H1 (cell line): ENCODE results near the gene HEBP1.

Source experiments
- EZH2 ChIP-seq: fragments of 200-600 bp; sonication (generic); IDR thresholded peaks from 2 replicates; pipeline ENCODE4 v1.7.1; 2012; ENCODE audit warnings: low read depth, mild to moderate bottlenecking, moderate library complexity, low read length, inconsistent platforms; ENCODE audit not compliant: severe bottlenecking
- HDAC6 ChIP-seq: IDR thresholded peaks from one replicate; pipeline ENCODE4 v1.7.1; 2012; ENCODE audit warnings: low read depth, mild to moderate bottlenecking, inconsistent platforms, low read length, moderate library complexity
- ZNF274 ChIP-seq: IDR thresholded peaks from 2 replicates; pipeline ENCODE4 v1.7.0; 2012; ENCODE audit warnings: low read length, borderline replicate concordance; ENCODE audit errors: extremely low read depth
- TF ChIP-seq, protein P1 (sequence below): IDR thresholded peaks from 2 replicates; pipeline ENCODE4 v1.6.1; 2012; ENCODE audit warnings: inconsistent platforms
- TF ChIP-seq, protein P2 (sequence below), 3 experiments: IDR thresholded peaks; 1 replicate in 2 of 3; 2 replicates in 1 of 3; pipeline versions ENCODE4 v1.5.1 to v1.6.1; 2011; ENCODE audit warnings: low read length in 3 of 3, mild to moderate bottlenecking in 3 of 3, inconsistent platforms in 2 of 3, low read depth in 1 of 3, moderate library complexity in 1 of 3; ENCODE audit not compliant: insufficient read depth in 1 of 3; ENCODE audit errors: control extremely low read depth in 1 of 3

DNA sequence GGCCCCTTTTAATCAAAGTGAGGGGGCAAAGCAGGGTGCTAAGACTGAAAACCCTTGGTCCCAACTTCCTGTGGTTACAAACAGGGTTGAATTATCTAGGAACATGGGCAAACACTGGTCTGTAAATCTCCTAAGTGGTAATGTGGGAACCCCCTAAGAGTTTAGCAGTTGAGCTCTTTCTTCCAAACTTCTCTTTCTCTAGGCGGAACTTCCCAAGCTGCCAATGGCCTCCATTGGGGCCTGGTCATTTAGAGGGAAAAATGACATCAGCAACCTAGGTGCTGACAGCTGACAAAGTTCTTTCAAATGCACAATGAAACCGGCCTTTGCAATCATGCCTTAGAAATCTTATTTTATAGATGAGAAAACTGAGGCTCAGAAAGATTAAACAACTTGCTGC lies 17.7 kb downstream of the HEBP1 start:
- TF ChIP-seq, protein P1, sequence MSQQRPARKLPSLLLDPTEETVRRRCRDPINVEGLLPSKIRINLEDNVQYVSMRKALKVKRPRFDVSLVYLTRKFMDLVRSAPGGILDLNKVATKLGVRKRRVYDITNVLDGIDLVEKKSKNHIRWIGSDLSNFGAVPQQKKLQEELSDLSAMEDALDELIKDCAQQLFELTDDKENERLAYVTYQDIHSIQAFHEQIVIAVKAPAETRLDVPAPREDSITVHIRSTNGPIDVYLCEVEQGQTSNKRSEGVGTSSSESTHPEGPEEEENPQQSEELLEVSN = no peak
- TF ChIP-seq, protein P2, sequence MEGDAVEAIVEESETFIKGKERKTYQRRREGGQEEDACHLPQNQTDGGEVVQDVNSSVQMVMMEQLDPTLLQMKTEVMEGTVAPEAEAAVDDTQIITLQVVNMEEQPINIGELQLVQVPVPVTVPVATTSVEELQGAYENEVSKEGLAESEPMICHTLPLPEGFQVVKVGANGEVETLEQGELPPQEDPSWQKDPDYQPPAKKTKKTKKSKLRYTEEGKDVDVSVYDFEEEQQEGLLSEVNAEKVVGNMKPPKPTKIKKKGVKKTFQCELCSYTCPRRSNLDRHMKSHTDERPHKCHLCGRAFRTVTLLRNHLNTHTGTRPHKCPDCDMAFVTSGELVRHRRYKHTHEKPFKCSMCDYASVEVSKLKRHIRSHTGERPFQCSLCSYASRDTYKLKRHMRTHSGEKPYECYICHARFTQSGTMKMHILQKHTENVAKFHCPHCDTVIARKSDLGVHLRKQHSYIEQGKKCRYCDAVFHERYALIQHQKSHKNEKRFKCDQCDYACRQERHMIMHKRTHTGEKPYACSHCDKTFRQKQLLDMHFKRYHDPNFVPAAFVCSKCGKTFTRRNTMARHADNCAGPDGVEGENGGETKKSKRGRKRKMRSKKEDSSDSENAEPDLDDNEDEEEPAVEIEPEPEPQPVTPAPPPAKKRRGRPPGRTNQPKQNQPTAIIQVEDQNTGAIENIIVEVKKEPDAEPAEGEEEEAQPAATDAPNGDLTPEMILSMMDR (IDR thresholded peaks at IDR 0.05; ENCODE audit: control extremely low read depth in 1 of 3, insufficient read depth in 1 of 3, low read depth in 1 of 3, low read length in 3 of 3) = no peak
- TF ChIP-seq HDAC6 (no peak), EZH2 (no peak), ZNF274 (no peak)
